GM20000 (cell line): Measurements from ENCODE around the gene EPHA8.

ENCODE experiments used
- DNase-seq: peaks from one replicate; pipeline ENCODE4 v3.0.0; 2012; ENCODE audit warnings: low spot score
- CTCF ChIP-seq: IDR thresholded peaks from 2 replicates; pipeline ENCODE4 v1.5.1; 2012; ENCODE audit warnings: mild to moderate bottlenecking, control low read depth; ENCODE audit errors: extremely low read depth, missing control alignments

EPHA8 gene

GRCh38 chr1:22553991-22554522, 9.2 kb upstream of the EPHA8 start:
- no peak for TF ChIP-seq CTCF
- no peak for DNase-seq

GRCh38 chr1:22555371-22555656, 8.0 kb upstream of the EPHA8 start:
- TF ChIP-seq CTCF, result no peak
- no peak for DNase-seq

- DNase-seq, result no peak
These were observed 6.7 kb upstream of the EPHA8 start for GRCh38 chr1:22556391-22557104.

GRCh38 chr1:22557341-22557950, 5.8 kb upstream of the EPHA8 start:
- no peak for TF ChIP-seq CTCF
- no peak for DNase-seq

More at GRCh38 chr1:22556391-22557104, 6.7 kb upstream of the EPHA8 start:
- no peak for TF ChIP-seq CTCF

GRCh38 chr1:22563671-22564602, 648 bp downstream of the EPHA8 start:
- TF ChIP-seq CTCF, result no peak
- no peak for DNase-seq

GRCh38 chr1:22566161-22566560, 2.9 kb downstream of the EPHA8 start:
- no peak for TF ChIP-seq CTCF
- no peak for DNase-seq

GRCh38 chr1:22567197-22567596, 3.9 kb downstream of the EPHA8 start:
- DNase-seq, result no peak
- no peak for TF ChIP-seq CTCF
